Muscle of leg (tissue), 11 donors: ENCODE results near the gene SP140. TPM values are rescaled to one million over a fixed set of nuclear protein-coding genes. Genes with fewer than 3 reads are reported as not detected.
"Not testable (repeated sequence)": the region's sequence is repeated elsewhere in the genome, so short reads cannot be mapped to it uniquely, and the experiment has no call there.

Experiments
- DNase-seq: peaks from one replicate; pipeline ENCODE4 v3.0.0; 2013
- H3K27ac ChIP-seq: one replicate; pipeline ENCODE4 v1.5.1; 2013; ENCODE audit warnings: mild to moderate bottlenecking, low read length, control low read depth
- H3K27me3 ChIP-seq: one replicate; pipeline ENCODE4 v1.6.1; 2013; ENCODE audit warnings: low read length; ENCODE audit not compliant: control insufficient read depth, insufficient read depth
- H3K36me3 ChIP-seq: one replicate; pipeline ENCODE4 v1.6.1; 2013; ENCODE audit warnings: low read length; ENCODE audit not compliant: control insufficient read depth, insufficient read depth
- H3K4me1 ChIP-seq: one replicate; pipeline ENCODE4 v1.6.1; 2013; ENCODE audit warnings: low read length; ENCODE audit not compliant: control insufficient read depth, insufficient read depth
- H3K4me3 ChIP-seq: one replicate; pipeline ENCODE4 v1.5.1; 2013; ENCODE audit warnings: low read length, control low read depth
- H3K9me3 ChIP-seq: replicated peaks from 2 replicates; pipeline ENCODE4 v1.6.1; 2013; ENCODE audit warnings: low read depth, low read length; ENCODE audit not compliant: control insufficient read depth
- WGBS: methylation state at CpG from one replicate; pipeline ENCODE4 v1.1.5; 2013; ENCODE audit warnings: missing lambda C conversion rate; ENCODE audit not compliant: insufficient coverage; 5-methylcytosine and 5-hydroxymethylcytosine counted together
- polyA plus RNA-seq, 8 donors: library from polyadenylated mRNA; unstranded; fragments of 120-200 nt; gene quantifications; one replicate each; pipeline versions ENCODE4 v1.2.1 to v1.2.3, GENCODE V29; 2013; ENCODE audit warnings: inconsistent platforms in 1 of 8, low replicate concordance in 1 of 8; ENCODE audit not compliant: insufficient read length in 8 of 8, insufficient read depth in 1 of 8
- total RNA-seq: library from RNA; stranded (reverse); fragments of 120-200 nt; gene quantifications from one replicate; pipeline ENCODE4 v1.2.4, GENCODE V29; 2013

SP140 gene
- total and polyA plus RNA-seq, 9 donors = 0.22 to 1.5 (median 0.67) TPM

DNA sequence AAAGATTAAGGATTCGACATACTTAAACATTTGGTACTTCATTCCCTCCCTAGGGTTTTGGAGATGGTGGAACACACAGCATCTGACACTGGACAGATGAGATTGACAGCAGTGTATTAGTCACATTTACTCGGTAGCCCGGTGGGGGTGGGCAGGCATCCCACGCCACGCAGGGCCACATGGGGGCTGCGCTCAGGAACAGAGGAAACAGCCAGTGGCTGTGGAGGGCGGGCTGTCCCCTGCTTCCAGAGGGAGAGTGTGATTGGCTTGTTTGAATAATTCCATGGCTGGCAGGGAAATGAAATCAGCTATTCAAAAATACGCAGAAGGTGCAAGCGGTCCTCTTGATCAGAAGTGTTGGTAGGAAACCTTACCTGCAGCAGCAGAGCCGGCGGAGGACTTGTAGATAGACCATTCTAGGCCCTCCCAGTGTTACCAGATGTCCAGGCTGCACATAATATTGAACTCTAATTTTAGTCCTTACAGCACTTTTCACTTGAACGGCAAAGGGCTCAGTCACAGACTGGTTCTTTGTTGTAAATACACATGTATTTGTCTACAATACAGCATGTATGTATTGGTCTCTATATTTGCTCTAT lies 83.0 kb downstream of the SP140 start:
- Histone ChIP-seq H3K27ac (no peak overlapping the region), H3K4me1 (no peaks in the 10 kb centered on the region), H3K9me3 (peaks cover 13% of the 10 kb centered on the region), H3K36me3 (no peaks in the 10 kb centered on the region), H3K27me3 (no peaks in the 10 kb centered on the region), H3K4me3 (no peak overlapping the region)
- no peak for DNase-seq
- WGBS = 85% methylated on average over 8 of the region's 12 CpGs

- not testable (repeated sequence) for H3K4me1 ChIP-seq, H3K27me3 ChIP-seq, H3K27ac ChIP-seq, H3K9me3 ChIP-seq, H3K4me3 ChIP-seq, DNase-seq, H3K36me3 ChIP-seq
- no CpG with 5 or more reads among the region's 5 CpGs for WGBS
Observed at GRCh38 chr2:230310792-230311191, 85.3 kb downstream of the SP140 start.

GRCh38 chr2:230311634-230312033 lies 86.1 kb downstream of the SP140 start:
- H3K4me1 ChIP-seq, H3K27me3 ChIP-seq, H3K36me3 ChIP-seq, H3K27ac ChIP-seq, DNase-seq, H3K9me3 ChIP-seq, H3K4me3 ChIP-seq: not testable (repeated sequence)
- WGBS = no CpG with 5 or more reads among the region's 1 CpG

GRCh38 chr2:230312638-230313037 lies 87.1 kb downstream of the SP140 start:
- H3K4me1 ChIP-seq = no peaks in the 10 kb centered on the region
- H3K4me3 ChIP-seq = no peak overlapping the region
- H3K27ac ChIP-seq = no peak overlapping the region
- no peak for DNase-seq
- no peaks in the 10 kb centered on the region for H3K27me3 ChIP-seq
- H3K9me3 ChIP-seq = no peaks in the 10 kb centered on the region
- H3K36me3 ChIP-seq = no peaks in the 10 kb centered on the region
- WGBS = no CpG with 5 or more reads among the region's 2 CpGs

GRCh38 chr2:230317366-230317765 lies 91.8 kb downstream of the SP140 start:
- DNase-seq = no peak
- Histone ChIP-seq H3K4me1 (no peaks in the 10 kb centered on the region), H3K36me3 (no peaks in the 10 kb centered on the region), H3K9me3 (peaks cover 7% of the 10 kb centered on the region), H3K27ac (no peak overlapping the region), H3K27me3 (no peaks in the 10 kb centered on the region), H3K4me3 (no peak overlapping the region)
- WGBS = 82% methylated on average over 3 of the region's 3 CpGs

DNA sequence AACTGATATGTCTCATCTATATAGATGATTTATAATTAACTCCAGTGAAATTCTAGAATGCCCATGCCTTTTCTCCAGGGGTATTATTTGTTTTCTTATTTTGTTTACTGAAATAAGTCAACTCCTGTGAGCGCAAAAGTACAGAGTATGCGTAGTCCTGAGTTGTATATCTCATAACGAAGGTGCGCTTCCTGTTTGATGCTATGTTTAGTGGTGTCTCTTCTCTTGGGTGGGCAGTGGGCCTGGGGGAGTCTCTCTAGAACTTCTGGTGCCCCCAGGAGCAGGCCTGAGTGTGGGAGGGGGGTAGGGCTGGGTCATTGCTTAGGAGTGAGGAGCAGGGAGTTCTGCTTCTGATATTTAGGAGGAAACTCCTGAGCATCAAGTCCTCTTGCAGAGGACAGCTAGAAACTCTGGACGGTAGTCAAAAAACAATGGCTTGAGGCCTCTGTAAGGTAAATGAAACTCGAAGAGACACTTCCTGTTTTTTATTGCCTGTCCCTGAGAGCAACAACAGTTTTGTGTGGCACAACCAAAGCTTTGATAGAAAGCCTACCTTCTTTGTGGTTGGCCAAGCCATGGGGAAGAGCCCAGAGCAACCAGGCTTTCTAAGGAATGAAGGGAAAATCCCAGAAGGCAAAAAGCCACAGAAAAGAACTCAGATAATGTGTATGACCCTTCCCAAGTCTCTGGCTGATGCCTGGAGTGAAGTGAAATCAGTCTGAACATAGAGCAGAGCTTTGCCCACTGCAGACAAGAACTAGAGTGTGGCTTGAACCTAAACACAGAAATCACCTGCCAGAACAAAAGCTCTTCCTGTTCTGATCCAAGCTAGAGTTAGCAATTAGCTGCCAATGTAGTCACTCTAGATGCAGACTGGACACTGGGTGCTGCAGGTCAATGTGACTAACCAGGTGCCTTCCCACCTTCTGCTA lies 92.9 kb downstream of the SP140 start:
- no peaks in the 10 kb centered on the region for H3K27me3 ChIP-seq
- H3K9me3 ChIP-seq = peaks cover 12% of the 10 kb centered on the region
- H3K36me3 ChIP-seq = no peaks in the 10 kb centered on the region
- DNase-seq = no peak
- no peaks in the 10 kb centered on the region for H3K4me1 ChIP-seq
- H3K4me3 ChIP-seq = no peak overlapping the region
- 55% methylated on average over 6 of the region's 6 CpGs for WGBS
- H3K27ac ChIP-seq = no peak overlapping the region

GRCh38 chr2:230319211-230319862 lies 93.8 kb downstream of the SP140 start:
- H3K27me3 ChIP-seq = no peaks in the 10 kb centered on the region
- no peaks in the 10 kb centered on the region for H3K36me3 ChIP-seq
- no peaks in the 10 kb centered on the region for H3K4me1 ChIP-seq
- WGBS = 50% methylated on average over 1 of the region's 5 CpGs
- H3K27ac ChIP-seq = no peak overlapping the region
- H3K9me3 ChIP-seq = peaks cover 12% of the 10 kb centered on the region
- peak; percentile 5 for DNase-seq
- no peak overlapping the region for H3K4me3 ChIP-seq

- Histone ChIP-seq H3K4me1 (no peaks in the 10 kb centered on the region), H3K36me3 (no peaks in the 10 kb centered on the region), H3K4me3 (no peak overlapping the region), H3K27me3 (no peaks in the 10 kb centered on the region), H3K27ac (no peak overlapping the region), H3K9me3 (peaks cover 12% of the 10 kb centered on the region)
- no peak for DNase-seq
- WGBS = 60% methylated on average over 2 of the region's 2 CpGs
Observed at GRCh38 chr2:230321031-230321430, 95.5 kb downstream of the SP140 start.

DNA sequence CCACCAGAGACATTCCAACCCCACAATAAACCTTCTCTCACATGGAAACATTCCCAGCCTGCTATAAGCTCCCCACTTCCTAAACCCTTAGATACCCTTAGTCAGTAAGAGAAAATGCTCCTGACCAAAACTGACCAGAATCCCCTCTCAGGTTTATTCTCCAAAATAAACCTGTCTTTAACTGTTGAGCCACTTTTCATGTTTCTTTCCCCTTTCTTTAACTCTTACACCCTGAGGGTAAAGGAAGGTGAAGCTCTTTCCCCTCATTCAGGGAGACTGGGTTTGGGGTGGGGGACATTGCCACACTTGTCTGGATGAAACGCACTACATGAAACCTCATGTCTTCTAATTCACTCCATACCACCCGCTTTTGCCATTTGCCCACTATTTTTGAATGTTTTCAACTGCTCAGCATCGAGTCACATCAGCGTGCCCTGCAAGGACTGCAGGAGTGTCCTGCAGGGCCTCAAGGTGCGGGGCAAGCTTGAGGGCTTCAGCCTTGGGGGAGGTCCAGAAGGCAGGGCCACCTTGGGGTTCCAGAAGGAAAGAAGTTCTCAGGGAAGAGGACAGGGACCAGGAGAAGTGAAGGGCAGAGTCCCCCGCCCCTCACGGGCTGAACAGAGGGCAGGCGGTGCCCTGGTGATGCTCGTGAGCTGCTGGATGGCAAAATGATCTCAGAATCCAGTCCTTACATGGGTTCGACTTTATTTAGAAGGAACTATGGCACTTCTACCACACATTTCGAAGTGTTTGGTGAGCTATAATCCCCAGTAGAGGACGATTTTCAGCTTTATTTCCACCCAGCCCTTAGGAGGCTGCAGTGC lies 97.2 kb downstream of the SP140 start:
- DNase-seq = no peak
- H3K4me3 ChIP-seq = no peak overlapping the region
- peaks cover 12% of the 10 kb centered on the region for H3K9me3 ChIP-seq
- H3K36me3 ChIP-seq = no peaks in the 10 kb centered on the region
- no peaks in the 10 kb centered on the region for H3K27me3 ChIP-seq
- WGBS = 90% methylated on average over 6 of the region's 12 CpGs
- no peaks in the 10 kb centered on the region for H3K4me1 ChIP-seq
- H3K27ac ChIP-seq = no peak overlapping the region
